H1 (cell line): ENCODE measurements around the gene R3HDM4. TPM values are rescaled to one million over a fixed set of nuclear protein-coding genes. Genes with fewer than 3 reads are reported as not detected.

Experiments used
- CTCF ChIA-PET: fragments of 300-600 bp; sonication (Branson Sonifier 250); formaldehyde crosslinking; loops from one replicate; lab custom pipeline; 2021; ENCODE audit not compliant: partially characterized antibody; lab: Charles Lee
- POLR2A ChIA-PET: fragments of 300-600 bp; sonication (Branson Sonifier 250); formaldehyde crosslinking; loops from one replicate; lab custom pipeline; 2021; ENCODE audit warnings: inconsistent platforms; ENCODE audit not compliant: partially characterized antibody; lab: Charles Lee
- DNase-seq, 2 experiments: peaks; one replicate each; pipeline versions ENCODE4 v3.0.0 to v3.0.0-alpha.2; 2010 to 2022; ENCODE audit warnings: low spot score in 2 of 2, low read depth in 1 of 2, mixed read lengths in 1 of 2
- FAIRE-seq: peaks from 2 replicates; lab custom pipeline; 2011; peaks lifted over from hg19 to GRCh38; lab: Jason Lieb, UNC
- H2AFZ ChIP-seq: 2 replicates; pipeline ENCODE4 v1.8.1; 2012; ENCODE audit warnings: low read length, inconsistent platforms
- H2AK5ac ChIP-seq: 2 replicates; pipeline ENCODE4 v1.6.1; 2013; ENCODE audit warnings: low read depth, low read length
- H2BK120ac ChIP-seq: replicated peaks from 2 replicates; pipeline ENCODE3; 2013; ENCODE audit warnings: low read depth, low read length, inconsistent platforms
- H2BK12ac ChIP-seq: 2 replicates; pipeline ENCODE4 v1.6.1; 2013; ENCODE audit warnings: low read depth, low read length
- H2BK15ac ChIP-seq: 2 replicates; pipeline ENCODE4 v1.6.1; 2013; ENCODE audit warnings: low read length
- H2BK20ac ChIP-seq: 2 replicates; pipeline ENCODE4 v1.6.1; 2013; ENCODE audit warnings: low read length
- H2BK5ac ChIP-seq: 2 replicates; pipeline ENCODE4 v1.6.1; 2013; ENCODE audit warnings: low read depth, low read length
- H3K14ac ChIP-seq: 2 replicates; pipeline ENCODE4 v1.6.1; 2013; ENCODE audit warnings: inconsistent platforms; ENCODE audit not compliant: insufficient read length
- H3K18ac ChIP-seq: 2 replicates; pipeline ENCODE4 v1.6.1; 2013; ENCODE audit warnings: low read length; ENCODE audit errors: extremely low read depth
- H3K23ac ChIP-seq: 2 replicates; pipeline ENCODE4 v1.6.1; 2013; ENCODE audit warnings: inconsistent platforms; ENCODE audit not compliant: insufficient read length
- H3K23me2 ChIP-seq: 2 replicates; pipeline ENCODE4 v1.6.1; 2013; ENCODE audit warnings: low read depth, low read length
- H3K27ac ChIP-seq: 2 replicates; pipeline ENCODE4 v1.6.1; 2011; ENCODE audit warnings: low read depth, low read length, inconsistent platforms
- H3K27me3 ChIP-seq, 4 experiments: replicated peaks in 1 of 4; 1 replicate in 1 of 4; 2 replicates in 3 of 4; pipeline versions ENCODE4 v1.6.1 to v1.8.1; 2011 to 2013; ENCODE audit warnings: low read length in 3 of 4, mild to moderate bottlenecking in 3 of 4, inconsistent platforms in 2 of 4, mixed read lengths in 2 of 4, moderate library complexity in 1 of 4; ENCODE audit not compliant: control insufficient read depth in 3 of 4, insufficient read depth in 3 of 4; ENCODE audit errors: extremely low read depth in 1 of 4
- H3K36me3 ChIP-seq, 4 experiments: 2 replicates each; pipeline versions ENCODE4 v1.6.1 to v1.8.1; 2011 to 2013; ENCODE audit warnings: mild to moderate bottlenecking in 4 of 4, low read length in 3 of 4, moderate library complexity in 2 of 4, control low read depth in 1 of 4, inconsistent platforms in 1 of 4; ENCODE audit not compliant: insufficient read depth in 4 of 4, control insufficient read depth in 2 of 4
- H3K4ac ChIP-seq: replicated peaks from 2 replicates; pipeline ENCODE3; 2013; ENCODE audit warnings: low read length, low read depth, mixed read lengths, inconsistent platforms; ENCODE audit not compliant: insufficient read length
- H3K4me1 ChIP-seq, 4 experiments: replicated peaks in 1 of 4; 1 replicate in 1 of 4; 2 replicates in 3 of 4; pipeline versions ENCODE4 v1.6.1 to v1.8.1; 2011 to 2013; ENCODE audit warnings: low read length in 3 of 4, inconsistent platforms in 2 of 4, mixed read lengths in 1 of 4; ENCODE audit not compliant: insufficient read depth in 4 of 4, control insufficient read depth in 3 of 4
- H3K4me2 ChIP-seq, 2 experiments: 2 replicates each; pipeline versions ENCODE4 v1.6.1 to v1.8.1; 2011 to 2013; ENCODE audit warnings: low read depth in 2 of 2, low read length in 2 of 2, control low read depth in 1 of 2, inconsistent platforms in 1 of 2, mild to moderate bottlenecking in 1 of 2; ENCODE audit not compliant: insufficient read depth in 1 of 2
- H3K4me3 ChIP-seq, 4 experiments: fragments of 200-600, 300-600 bp in 1 of 4; sonication (generic), shearing (Covaris generic), sonication (Bioruptor Twin) in 1 of 4; 2 replicates each; pipeline versions ENCODE4 v1.5.1 to v1.8.1; 2011 to 2016; ENCODE audit warnings: low read length in 4 of 4, low read depth in 3 of 4, control low read depth in 2 of 4, inconsistent platforms in 2 of 4, mild to moderate bottlenecking in 2 of 4, mixed read lengths in 1 of 4, moderate library complexity in 1 of 4; ENCODE audit not compliant: insufficient read depth in 2 of 4; ENCODE audit errors: extremely low read depth in 1 of 4
- H3K56ac ChIP-seq: replicated peaks from 2 replicates; pipeline ENCODE3; 2013; ENCODE audit warnings: low read depth, mild to moderate bottlenecking, mixed read lengths, low read length, inconsistent platforms; ENCODE audit not compliant: insufficient read length
- H3K79me1 ChIP-seq: 2 replicates; pipeline ENCODE4 v1.6.1; 2013; ENCODE audit warnings: low read depth, low read length, control low read depth
- H3K79me2 ChIP-seq, 2 experiments: 2 replicates each; pipeline versions ENCODE4 v1.6.1 to v1.8.1; 2012 to 2013; ENCODE audit warnings: low read length in 2 of 2, mild to moderate bottlenecking in 2 of 2, inconsistent platforms in 1 of 2; ENCODE audit not compliant: insufficient read depth in 2 of 2, control insufficient read depth in 1 of 2
- H3K9ac ChIP-seq, 4 experiments: replicated peaks in 1 of 4; 1 replicate in 1 of 4; 2 replicates in 3 of 4; pipeline versions ENCODE4 v1.6.1 to v1.8.1; 2011 to 2013; ENCODE audit warnings: low read depth in 3 of 4, low read length in 3 of 4, control low read depth in 2 of 4, mild to moderate bottlenecking in 2 of 4, moderate library complexity in 2 of 4, inconsistent platforms in 1 of 4; ENCODE audit errors: extremely low read depth in 1 of 4
- H3K9me3 ChIP-seq, 2 experiments: 2 replicates each; pipeline versions ENCODE4 v1.6.1 to v1.8.1; 2012 to 2013; ENCODE audit warnings: mild to moderate bottlenecking in 2 of 2, moderate library complexity in 2 of 2, control low read depth in 1 of 2, inconsistent platforms in 1 of 2, low read depth in 1 of 2, low read length in 1 of 2, mixed read lengths in 1 of 2; ENCODE audit not compliant: insufficient read depth in 2 of 2
- H4K20me1 ChIP-seq, 2 experiments: replicated peaks in 1 of 2; 2 replicates each; pipeline versions ENCODE3 to v1.8.1; 2011 to 2013; ENCODE audit warnings: inconsistent platforms in 2 of 2, low read length in 2 of 2, mild to moderate bottlenecking in 1 of 2; ENCODE audit not compliant: insufficient read depth in 2 of 2, control insufficient read depth in 1 of 2
- H4K5ac ChIP-seq: 2 replicates; pipeline ENCODE4 v1.6.1; 2013; ENCODE audit warnings: low read length, low read depth, mixed read lengths, inconsistent platforms; ENCODE audit not compliant: insufficient read length
- H4K8ac ChIP-seq: 2 replicates; pipeline ENCODE4 v1.8.0; 2013; ENCODE audit warnings: mild to moderate bottlenecking, moderate library complexity, low read length, inconsistent platforms; ENCODE audit not compliant: insufficient read depth; ENCODE audit errors: extremely low read depth
- H4K91ac ChIP-seq: replicated peaks from 2 replicates; pipeline ENCODE3; 2013; ENCODE audit warnings: low read length, mixed read lengths, inconsistent platforms; ENCODE audit not compliant: insufficient read length
- CTBP2 ChIP-seq: IDR thresholded peaks from 2 replicates; pipeline ENCODE4 v1.7.0; 2011; ENCODE audit warnings: borderline replicate concordance, mild to moderate bottlenecking, moderate library complexity, mixed read lengths, low read length; ENCODE audit not compliant: insufficient read depth, insufficient read length
- FOSL1 ChIP-seq: IDR thresholded peaks from 2 replicates; pipeline ENCODE4 v1.6.1; 2011; ENCODE audit warnings: mild to moderate bottlenecking, low read depth, low read length, moderate library complexity; ENCODE audit not compliant: insufficient read depth
- WGBS, 2 experiments: shearing (Covaris generic) in 1 of 2; methylation state at CpG; one replicate each; pipeline versions ENCODE4 v1.1.6 to v1.1.7; 2013 to 2015; ENCODE audit warnings: low lambda C conversion rate in 2 of 2, mixed read lengths in 2 of 2, inconsistent platforms in 1 of 2, low coverage in 1 of 2, missing lambda C conversion rate in 1 of 2; ENCODE audit not compliant: insufficient replicate concordance in 2 of 2, insufficient coverage in 1 of 2, insufficient read length in 1 of 2; ENCODE audit errors: extremely low coverage in 1 of 2, missing lambda C conversion rate in 1 of 2; 5-methylcytosine and 5-hydroxymethylcytosine counted together
- polyA plus RNA-seq, 7 experiments: library from polyadenylated mRNA; depleted of rRNA in 3 of 7; stranded (reverse) in 5 of 7; unstranded in 2 of 7; fragments of >200 nt in 5 of 7; fragments of 200-250 nt in 2 of 7; gene quantifications; 1 replicate in 5 of 7; 2 replicates in 1 of 7; 4 replicates in 1 of 7; pipeline versions ENCODE4 v1.2.1 to v1.2.3, GENCODE V29; 2011 to 2013; ENCODE audit warnings: missing spikeins in 2 of 7, mixed read lengths in 2 of 7
- total RNA-seq: library from RNA; stranded (reverse); fragmentation: NEBNext Ultra II Directional; extraction: Animal tissue kit (Norgen Biotek cat#: 25700); gene quantifications from 2 replicates; pipeline ENCODE4 v1.2.1, GENCODE V29; 2021

R3HDM4 gene
- total and polyA plus RNA-seq, 2 of the 8 experiments (the other 6 are each of a cell fraction or from before 2014, with no cell fraction given) = 76.8 to 102 TPM

- Histone ChIP-seq H3K79me2 (no peaks in the 10 kb centered on the region), H3K27me3 (0 out of 7 replicates have a peak, but pooled peaks cover 0 to 2% (median 0%) of the 10 kb centered on the region in 4 experiments), H3K18ac (no peak overlapping the region), H4K8ac (peak overlapping the region; percentile 45; the same call in 1 of the 2 replicates), H3K9ac (no peak overlapping the region), H4K20me1 (no peaks in the 10 kb centered on the region), H2BK120ac (no peak overlapping the region), H3K4me2 (no peak overlapping the region), H2AFZ (no peak overlapping the region), H3K4ac (no peak overlapping the region), H3K4me3 (no peak overlapping the region), H3K36me3 (no peaks in the 10 kb centered on the region), H3K23me2 (no peaks in the 10 kb centered on the region), H2BK15ac (0 out of 2 replicates have a peak overlapping the region, but pooled peaks have one; percentile 46), H3K79me1 (no peaks in the 10 kb centered on the region), H3K27ac (no peak overlapping the region), H3K56ac (no peak overlapping the region), H3K9me3 (no peaks in the 10 kb centered on the region), H2BK12ac (no peak overlapping the region), H4K5ac (no peak overlapping the region), H3K14ac (no peak overlapping the region), H2BK5ac (no peak overlapping the region), H2AK5ac (no peak overlapping the region), H2BK20ac (no peak overlapping the region), H3K23ac (no peak overlapping the region), H3K4me1 (no peaks in the 10 kb centered on the region), H4K91ac (no peak overlapping the region)
- DNase-seq = no peak
- WGBS, 2 experiments = 83% methylated on average over 12 of the region's 13 CpGs; no CpG with 5 or more reads in 1 of the 2 experiments
- FAIRE-seq = no peak
- CTCF ChIA-PET = interaction anchor here (0.7 to 1.7 kb wide), 4 partner anchors 9 to 113 kb away, joined by 3 to 8 read pairs (median 5); no protein-coding TSS in a partner anchor
- TF ChIP-seq FOSL1 (no peak), CTBP2 (no peak)
- POLR2A ChIA-PET = interaction anchor here (1.1 to 2.9 kb wide), 5 partner anchors 8 to 54 kb away, joined by 3 to 9 read pairs (median 3); partner anchors contain the start of gene PTBP1
Measured at GRCh38 chr19:850979-851335, 62.1 kb downstream of the R3HDM4 start.
